ENCODE measurements around the gene PPM1J. TPM values are rescaled to one million over a fixed set of nuclear protein-coding genes. Genes with fewer than 3 reads are reported as not detected.
"Not testable (repeated sequence)": the region's sequence is repeated elsewhere in the genome, so short reads cannot be mapped to it uniquely, and the experiment has no call there.

The PPM1J gene
- total RNA-seq, 1 experiment from 2014 or later, result 0.69 TPM

DNA sequence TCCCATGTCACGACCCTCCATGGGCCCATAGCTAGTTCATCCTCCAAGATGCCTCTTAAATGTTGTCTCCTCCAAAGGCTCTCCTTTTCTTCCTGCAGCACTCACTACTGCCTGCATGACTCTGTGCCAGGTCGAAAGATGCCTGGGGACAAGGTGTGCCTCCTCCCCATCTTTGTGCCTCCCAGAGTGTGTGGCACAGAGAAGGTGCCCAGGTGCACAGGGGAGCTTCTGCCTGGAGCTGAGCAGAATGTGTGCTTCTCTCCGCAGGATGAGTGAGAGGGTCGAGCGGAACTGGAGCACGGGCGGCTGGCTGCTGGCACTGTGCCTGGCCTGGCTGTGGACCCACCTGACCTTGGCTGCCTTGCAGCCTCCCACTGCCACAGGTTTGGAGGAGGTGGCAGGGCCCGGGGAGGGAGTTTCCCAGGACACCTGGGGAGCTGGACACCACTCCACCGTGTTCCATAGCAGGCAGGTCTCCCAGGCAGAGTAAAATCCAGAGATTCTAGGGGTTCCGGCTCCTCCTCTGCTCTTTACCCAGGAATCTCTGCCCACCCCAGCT is 6.9 kb upstream of the PPM1J start:
- DNase-seq (ENCODE audit: extremely low read depth, low read depth), result no peak

DNA sequence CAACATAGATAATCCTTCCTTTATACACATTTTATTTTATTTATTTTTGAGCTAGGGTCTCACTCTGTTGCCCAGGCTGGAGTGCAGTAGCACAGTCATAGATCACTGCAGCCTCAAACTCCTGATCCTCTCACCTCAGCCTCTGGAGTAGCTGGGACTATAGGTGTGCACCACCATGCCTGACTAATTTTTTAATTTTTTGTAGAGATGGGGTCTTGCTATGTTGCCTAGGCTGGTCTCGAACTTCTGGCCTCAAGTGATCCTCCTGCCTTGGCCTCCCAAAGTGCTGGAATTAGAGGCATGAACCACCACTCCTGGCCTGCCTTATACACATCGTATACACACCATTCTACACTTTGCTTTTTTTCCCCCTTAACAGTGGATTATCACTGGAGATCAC is 6.2 kb upstream of the PPM1J start:
- not testable (repeated sequence) for DNase-seq (ENCODE audit: extremely low read depth, low read depth)

DNA sequence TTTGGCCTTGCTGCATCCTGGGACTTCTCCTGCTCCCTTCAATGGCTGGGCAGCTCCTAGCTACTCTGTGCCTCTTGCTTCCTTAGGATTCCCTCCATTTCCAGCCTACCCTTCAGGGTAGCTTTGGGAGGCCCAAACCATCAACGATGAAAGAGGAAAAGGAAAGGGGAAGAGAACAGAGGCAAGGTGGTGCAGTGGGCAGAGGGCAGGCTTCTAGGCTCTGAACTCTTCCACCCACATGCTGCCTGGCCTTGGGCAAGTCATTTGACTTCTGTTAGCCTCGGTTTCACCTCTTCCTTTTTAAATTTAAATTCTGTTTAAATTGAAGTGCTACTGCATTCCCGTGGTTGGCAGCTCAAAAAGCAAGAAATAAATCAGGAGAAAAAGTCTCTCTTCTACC is 5.7 kb upstream of the PPM1J start:
- DNase-seq (ENCODE audit: extremely low read depth, low read depth), result no peak

DNA sequence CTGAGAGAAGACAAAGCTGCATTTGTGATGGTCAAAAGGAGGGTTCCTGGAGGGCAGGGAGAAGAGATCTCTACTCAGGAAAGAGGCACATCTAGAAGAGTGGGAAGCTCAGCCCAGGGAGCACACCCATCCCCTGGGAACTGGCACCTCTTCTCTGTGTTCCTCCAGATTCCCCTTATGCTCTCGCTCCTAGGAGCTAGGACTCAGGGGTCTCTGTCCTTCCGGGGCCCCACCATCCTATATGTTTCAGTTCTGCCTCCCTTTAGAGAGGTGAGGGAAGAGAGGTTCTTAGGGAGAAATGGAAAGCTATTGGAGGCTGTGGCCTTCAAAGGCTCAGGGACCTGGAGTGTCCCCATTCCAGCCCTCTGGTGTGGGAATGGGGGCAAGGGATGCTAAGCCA is 4.6 kb upstream of the PPM1J start:
- DNase-seq (ENCODE audit: extremely low read depth, low read depth), result no peak

DNA sequence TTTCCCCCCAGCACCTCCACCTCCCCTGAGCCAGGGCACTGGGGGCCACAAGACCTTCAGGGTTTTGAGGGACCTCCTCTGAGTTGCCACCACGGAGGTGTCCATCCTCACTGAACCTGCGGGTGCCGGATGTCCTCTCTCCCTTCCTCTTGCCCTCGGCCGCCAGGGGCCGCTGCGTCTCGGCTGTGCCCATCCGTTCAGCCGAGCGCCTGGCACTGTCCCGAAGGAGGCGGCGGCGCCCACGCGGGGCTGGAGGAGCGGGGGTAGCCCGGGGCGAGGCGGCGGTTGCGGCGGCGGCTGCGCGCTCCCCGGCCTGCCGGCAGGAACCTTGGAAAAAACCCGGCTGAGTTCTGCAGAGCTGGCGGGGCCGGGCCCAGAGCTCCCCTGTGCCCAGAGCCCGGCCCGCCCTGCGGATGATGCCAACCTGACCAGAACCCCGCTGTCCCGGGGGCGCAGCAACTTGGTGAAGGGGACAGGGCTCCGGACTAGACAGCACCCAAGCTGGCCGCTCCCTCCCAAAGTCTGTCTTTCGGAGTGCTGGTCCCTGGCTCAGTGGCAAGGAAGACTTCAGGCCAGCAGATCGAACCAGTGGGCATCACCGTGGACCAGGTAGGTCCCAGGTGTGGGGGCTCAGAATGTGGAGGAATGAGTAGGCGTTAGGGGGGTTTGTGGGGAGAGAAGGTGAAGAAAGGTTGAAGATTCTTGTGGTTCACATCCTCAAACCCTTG is 3.7 kb upstream of the PPM1J start:
- peak; percentile 64 for DNase-seq (ENCODE audit: extremely low read depth, low read depth)

DNA sequence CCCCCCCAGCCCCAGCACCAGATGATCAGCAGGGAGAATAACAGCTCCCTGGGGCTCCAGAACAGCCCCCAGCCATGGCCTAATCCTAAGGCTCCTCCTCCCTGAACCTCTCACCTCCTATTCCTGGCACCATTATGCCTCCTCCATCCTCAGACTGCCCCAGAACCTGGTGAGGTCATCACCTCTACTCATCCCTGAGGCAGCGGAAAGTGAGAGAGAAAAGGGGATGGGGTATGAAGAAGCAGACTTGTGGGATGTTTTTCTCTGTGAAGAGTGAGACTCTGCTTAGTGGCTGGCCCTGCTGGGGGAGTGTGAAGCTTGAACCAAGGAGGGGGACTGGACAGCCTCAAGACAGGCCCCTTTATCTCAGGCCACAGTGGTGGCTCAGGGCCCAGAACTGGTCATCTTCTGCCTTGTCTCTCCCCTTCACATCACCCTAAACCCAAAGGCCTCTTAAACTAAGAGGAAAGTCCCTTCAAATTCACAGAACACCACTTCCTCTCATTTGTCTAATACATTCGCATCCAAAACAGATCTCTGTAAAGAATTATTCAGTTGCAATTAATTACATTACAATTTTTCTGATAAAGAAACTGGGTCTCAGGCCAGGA is 2.2 kb upstream of the PPM1J start:
- no peak for DNase-seq (ENCODE audit: extremely low read depth, low read depth)

DNA sequence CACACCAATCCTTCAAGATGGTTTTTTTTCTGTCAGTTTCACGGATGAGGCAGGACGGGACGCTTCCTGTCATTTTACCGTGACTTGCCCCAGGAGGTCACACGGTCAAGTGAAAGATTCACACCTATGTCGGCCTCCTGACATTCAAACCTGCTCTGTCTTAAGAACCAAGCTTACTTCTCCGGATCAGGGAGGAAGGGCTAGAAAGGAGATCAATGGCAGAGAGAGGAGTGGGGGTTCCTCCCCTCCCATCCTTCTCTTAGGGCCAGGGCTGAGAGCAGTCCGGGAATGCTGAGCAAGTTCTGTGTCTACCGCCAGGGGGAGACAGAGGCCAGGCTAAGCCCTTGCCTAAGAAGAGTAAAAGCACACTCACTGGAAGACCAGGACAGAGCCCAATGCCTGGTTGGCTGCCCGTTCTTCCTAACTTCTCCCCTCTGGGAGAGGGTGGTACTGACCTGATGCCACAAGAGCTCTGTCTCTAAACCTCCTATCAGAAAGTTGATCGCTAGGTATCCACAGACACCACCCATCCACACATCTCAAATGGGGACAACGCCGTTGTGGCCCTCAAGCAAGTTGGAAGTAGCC is 1.1 kb upstream of the PPM1J start:
- peak; percentile 82 for DNase-seq (ENCODE audit: extremely low read depth, low read depth)

DNA sequence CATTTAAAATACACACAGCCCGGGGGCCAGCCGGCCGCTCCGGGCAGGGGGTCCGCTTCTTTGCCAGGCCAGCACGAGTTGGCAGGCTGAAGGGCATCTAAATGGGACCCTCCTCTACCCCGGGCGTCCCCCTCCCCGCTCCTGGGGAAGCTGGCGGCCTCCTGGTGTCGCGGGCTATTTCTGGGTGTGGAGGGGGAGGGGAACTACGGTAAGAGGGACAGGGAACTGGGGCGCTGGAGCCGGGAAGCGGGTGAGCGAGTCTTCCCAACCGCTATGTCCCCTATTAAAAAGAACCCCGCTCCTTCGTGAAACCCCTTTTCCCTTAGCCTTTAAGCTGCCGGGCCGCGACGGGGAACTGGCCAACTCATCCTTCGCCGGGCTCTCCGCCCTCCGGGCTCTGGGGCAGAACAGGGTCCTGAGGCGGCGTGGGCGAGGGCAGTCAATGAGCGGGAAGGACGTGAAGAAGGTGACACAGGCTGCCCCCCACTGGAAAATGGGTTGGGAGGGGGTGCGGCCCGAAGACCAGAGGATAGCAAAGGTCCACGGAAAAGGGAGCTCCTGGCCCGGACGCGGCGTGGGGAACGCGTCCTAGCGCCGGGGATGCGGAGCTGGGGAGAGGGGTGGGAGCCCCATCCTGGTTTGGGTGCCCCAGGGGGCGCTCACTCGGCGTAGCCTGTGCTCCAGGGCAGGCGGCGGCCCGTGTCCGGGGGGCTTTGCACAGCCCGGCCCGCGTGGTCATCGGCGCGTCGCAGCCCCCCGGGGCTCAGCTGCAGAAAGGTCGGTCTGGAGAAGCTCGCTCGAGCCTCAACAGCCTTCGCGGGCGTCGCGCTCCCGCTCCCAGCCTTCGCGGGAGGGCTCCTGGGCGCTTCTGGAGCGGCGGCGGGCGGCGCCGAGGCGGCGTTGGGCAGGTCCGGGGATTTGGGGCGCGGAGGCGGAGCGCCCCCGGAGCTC is 544 bp downstream of the PPM1J start:
- no peak for DNase-seq (ENCODE audit: extremely low read depth, low read depth)

DNA sequence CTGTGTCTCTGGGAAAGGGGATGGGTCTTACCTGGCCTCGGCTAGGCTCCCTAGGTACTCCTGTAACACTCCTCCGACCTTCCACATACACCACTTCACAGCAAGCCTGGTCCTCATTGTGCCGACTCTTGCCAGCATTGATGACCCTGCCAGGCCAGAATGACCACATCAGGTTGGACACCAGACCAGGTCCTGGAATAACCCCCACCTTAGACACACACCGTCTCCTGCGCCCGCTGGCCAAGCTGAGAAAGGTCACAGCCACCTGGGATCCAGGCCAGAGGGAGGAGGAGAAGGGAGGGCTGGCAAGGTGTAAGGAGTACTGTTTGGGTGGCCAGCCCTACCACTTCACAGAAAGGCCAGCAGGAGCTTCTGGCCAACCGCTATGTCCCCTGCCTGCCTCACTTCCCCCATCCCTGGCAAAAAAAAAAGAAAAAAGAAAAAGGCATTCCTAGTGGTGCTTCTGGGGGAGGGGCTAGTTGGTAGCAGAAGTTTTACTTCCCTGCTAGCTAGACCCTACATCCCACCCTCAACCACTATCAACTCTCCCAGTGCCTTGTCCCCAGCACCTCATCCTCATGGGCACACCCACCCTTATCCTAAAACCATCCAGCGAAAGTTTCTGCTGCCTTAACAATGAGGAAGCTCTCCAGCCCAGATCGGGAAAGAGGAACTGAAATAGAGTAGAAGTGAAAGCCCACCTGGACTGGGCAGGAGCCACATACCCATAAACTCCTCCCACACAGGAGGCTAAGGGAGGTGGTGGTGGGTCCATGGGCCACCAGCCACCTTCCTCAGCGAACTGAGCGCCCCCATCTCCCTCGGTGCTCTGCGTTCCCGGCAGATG is 1.4 kb downstream of the PPM1J start:
- no peak for DNase-seq (ENCODE audit: extremely low read depth, low read depth)

DNA sequence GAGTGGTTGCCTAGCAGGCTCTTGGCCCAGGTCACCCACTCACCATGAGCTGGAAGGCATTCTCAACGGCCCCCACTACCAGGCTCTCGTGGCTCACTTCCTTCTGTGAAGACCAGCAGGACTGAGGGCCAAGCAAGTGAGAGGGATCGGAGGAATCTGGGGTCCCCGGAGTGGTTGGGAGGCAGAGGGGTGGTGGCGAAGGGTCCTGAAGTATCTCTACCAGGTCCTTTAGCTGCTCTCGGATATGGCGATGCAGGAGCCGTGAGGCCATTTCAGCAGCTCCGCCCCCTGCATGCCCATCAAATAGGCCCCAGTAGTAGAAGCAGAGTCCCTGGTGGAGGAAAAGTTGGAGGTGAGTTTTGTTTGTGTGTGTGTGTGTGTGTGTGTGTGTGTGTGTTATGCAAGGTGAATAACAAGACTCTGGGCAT is 2.4 kb downstream of the PPM1J start:
- DNase-seq (ENCODE audit: extremely low read depth, low read depth), result no peak

DNA sequence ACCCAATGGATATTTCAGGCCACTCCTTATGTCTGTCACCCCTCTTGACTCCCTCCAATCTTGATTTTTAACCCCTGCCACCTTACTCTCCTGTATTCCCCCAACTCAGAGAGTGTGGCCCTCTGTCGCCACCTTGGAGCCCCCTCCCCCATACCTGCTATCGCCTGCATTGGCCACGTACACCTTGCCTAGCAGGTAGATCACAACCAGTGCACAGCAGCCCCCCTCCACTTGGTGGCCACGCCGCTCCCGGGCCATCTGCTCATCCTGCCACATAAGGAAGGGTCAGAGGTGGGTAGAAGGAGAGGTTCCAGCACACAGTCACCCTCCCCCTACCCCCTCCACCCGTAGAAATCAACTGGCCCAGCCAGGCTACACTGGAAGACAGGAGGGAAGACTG is 2.9 kb downstream of the PPM1J start:
- DNase-seq (ENCODE audit: extremely low read depth, low read depth), result no peak

DNA sequence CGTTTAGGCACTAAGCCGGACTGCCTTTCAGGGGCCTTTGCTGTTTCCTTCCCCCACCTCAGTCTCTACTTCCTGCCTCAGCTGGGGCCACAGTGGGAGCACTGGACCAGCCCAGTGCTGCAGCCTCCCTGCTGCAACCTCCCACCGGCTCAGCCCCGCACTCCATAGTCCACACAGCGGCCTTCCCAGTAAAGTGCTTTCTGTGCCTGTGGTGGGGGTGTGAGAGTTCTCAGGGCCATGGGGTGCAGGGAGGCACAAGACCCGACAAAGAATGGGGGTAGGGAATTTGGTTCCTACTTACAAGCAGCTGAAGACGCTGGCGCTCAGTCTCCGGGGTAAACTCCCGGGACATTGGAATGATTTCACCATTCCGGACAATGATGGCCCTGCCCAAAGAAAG is 3.5 kb downstream of the PPM1J start:
- DNase-seq (ENCODE audit: extremely low read depth, low read depth), result no peak

DNA sequence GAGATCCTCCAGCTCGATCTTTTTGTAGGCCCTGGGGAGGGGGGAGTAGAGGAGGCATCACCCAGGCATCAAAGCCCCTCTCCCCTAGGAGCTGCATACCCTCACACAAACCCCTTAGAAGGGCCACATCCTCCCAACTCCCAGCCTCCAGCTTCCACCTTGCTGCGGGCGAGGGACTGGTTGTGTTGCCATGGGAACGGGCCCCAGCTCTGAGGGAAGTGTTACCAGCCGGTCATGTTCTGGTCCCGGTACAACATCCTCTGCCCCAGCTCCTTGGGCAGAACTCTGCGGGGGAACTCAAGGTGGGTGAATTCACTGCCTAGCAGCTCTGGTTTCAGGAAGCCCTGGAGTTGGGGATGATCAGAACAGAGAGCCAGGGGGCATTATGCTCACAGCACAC is 4.1 kb downstream of the PPM1J start:
- DNase-seq (ENCODE audit: extremely low read depth, low read depth), result no peak

DNA sequence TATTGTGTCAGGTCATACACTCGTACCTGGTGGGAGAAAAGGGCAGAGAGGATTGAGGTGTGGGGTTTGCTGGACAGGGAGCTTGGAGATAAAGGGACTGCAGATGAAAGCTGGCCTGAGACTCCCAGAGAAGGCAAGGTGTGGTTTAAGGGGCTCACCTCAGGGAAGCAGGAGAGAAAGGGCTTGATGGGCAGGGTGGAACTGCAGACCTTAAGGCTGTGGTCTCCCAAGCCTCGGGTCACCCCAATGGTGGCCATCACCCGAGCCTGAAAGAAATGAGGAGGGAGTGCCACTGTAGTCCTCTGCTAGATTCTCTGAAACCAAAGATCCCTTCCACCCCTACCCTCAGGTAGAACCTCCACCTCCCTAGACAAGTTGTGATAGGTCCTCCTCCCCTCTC is 4.5 kb downstream of the PPM1J start:
- no peak for DNase-seq (ENCODE audit: extremely low read depth, low read depth)

DNA sequence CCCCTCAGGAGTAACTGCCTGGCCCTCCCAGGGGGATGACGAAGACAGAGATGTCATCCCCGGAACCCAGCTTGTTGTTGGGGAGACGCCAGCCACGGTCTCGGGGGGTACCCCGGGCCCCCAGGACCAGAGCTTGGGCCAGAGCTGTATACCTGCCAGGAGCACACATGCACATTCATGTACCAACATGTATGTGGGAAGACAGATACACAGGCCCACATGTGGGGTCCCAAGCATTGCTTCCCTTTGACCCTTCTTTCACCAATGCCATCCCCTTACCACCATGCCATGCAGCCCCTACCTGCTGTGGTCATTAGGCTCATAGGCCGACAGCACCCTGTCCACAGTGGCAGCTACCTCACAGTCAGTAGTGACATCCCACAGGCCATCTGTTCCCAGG is 5.0 kb downstream of the PPM1J start:
- no peak for DNase-seq (ENCODE audit: extremely low read depth, low read depth)

DNA sequence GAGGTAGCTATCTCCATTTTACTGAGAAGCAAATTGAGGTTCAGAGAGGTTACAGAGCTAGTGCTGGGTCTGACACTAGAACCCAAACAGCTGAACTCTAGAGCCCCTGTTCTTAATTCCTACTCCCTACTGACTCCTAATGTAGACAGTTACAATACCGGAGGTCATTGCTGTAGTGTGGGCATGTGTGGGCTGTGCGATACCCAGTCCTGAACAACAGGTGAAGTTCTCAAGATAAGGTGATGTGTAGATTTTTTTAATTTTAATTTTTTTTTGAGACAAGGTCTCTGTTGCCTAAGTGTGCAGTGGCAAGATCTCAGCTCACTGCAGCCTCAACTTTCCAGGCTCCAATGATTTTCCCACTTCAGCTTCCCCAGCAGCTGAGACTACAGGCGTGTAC is 6.6 kb downstream of the PPM1J start:
- no peak for DNase-seq (ENCODE audit: extremely low read depth, low read depth)

DNA sequence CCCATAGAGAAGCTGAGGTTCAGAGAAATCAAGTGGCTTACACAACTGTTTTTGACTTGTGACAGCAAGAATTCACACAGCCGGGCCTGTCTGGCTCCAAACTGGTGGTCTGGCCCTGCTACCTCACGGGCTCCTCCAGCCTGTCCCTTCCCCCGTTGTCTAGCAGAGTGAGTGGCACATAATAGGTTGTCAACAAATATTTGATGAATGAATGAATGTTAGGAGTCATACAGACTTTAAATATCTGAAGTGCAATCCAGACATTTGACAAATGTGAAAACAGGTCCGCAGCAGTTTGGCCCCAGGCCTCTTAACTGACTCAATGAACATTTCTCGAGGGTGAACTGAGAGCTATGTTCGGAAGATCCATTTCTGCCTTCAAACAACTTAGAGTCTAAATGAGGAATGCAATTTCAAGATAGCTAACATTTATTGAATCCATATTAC is 7.1 kb downstream of the PPM1J start:
- no peak for DNase-seq (ENCODE audit: extremely low read depth, low read depth)

DNA sequence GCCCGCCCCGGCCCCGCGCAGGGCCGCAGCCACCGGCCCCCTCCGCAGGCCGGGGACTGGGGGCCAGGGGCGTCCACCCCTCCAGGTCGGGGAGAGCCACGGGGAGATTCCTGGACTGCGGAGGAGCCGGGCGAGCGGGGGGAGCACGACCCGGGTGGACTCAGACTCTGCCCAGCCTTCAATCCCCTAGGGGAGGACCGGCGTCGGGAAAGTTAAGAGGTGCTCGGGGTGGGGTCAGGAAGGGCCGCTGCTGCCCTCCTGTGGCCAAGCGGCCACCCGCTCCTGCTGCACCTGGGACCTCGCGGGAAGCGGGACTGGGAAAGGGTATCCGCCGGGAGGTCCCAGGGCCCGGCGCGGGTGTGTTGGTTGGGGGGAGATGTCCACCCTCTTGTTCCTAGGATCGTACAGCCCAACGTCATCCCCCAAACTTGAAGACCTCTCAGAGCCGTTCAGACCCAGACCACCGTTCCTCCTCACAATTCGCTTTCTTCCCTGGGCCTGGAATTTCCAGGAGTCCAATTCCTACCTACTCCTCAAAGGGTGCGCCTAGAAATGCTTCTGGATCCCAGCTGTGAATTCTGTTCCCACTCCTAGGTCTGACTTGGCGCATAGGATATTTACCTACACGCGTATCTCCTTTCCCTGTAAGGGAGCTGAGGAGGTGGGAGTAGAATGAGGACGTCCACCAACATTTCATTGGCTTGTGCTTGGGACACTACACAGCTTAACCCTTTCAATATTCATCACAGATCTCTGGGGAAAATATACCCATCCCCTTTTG is 7.7 kb downstream of the PPM1J start:
- DNase-seq (ENCODE audit: extremely low read depth, low read depth), result peak; percentile 82

All from NCI-H460 (cell line).